DOHH2 (cell line): ENCODE measurements around the gene SDCBP2.
"Not testable (repeated sequence)": the region's sequence is repeated elsewhere in the genome, so short reads cannot be mapped to it uniquely, and the experiment has no call there.

Experiments
- H3F3A ChIP-seq: fragments of 200-600 bp; sonication (generic), shearing (Covaris generic); 2 replicates; pipeline ENCODE4 v1.6.0; 2016; ENCODE audit warnings: antibody characterized with exemption, mild to moderate bottlenecking; ENCODE audit not compliant: control insufficient read depth, insufficient read depth
- H3K27ac ChIP-seq: fragments of 200-600 bp; sonication (generic); 2 replicates; pipeline ENCODE4 v1.5.1; 2014; ENCODE audit warnings: low read depth, mild to moderate bottlenecking, low read length, moderate library complexity
- H3K27me3 ChIP-seq: fragments of 200-600 bp; sonication (generic); 2 replicates; pipeline ENCODE4 v1.6.1; 2014; ENCODE audit warnings: mild to moderate bottlenecking, low read length, mixed read lengths; ENCODE audit not compliant: control insufficient read depth
- H3K36me3 ChIP-seq: fragments of 200-600 bp; sonication (generic); 2 replicates; pipeline ENCODE4 v1.6.1; 2014; ENCODE audit warnings: mild to moderate bottlenecking, low read length, moderate library complexity, mixed read lengths; ENCODE audit not compliant: control insufficient read depth
- H3K4me1 ChIP-seq: fragments of 200-600 bp; sonication (generic); 2 replicates; pipeline ENCODE4 v1.6.1; 2014; ENCODE audit warnings: mild to moderate bottlenecking, low read length, mixed read lengths; ENCODE audit not compliant: control insufficient read depth
- H3K4me2 ChIP-seq: fragments of 200-600 bp; sonication (generic); 2 replicates; pipeline ENCODE4 v1.6.0; 2014; ENCODE audit warnings: mild to moderate bottlenecking, low read length, moderate library complexity
- H3K4me3 ChIP-seq: fragments of 200-600 bp; sonication (generic); 2 replicates; pipeline ENCODE4 v1.5.1; 2014; ENCODE audit warnings: mild to moderate bottlenecking, low read length, mixed read lengths
- H3K79me2 ChIP-seq: fragments of 200-600 bp; sonication (generic); 2 replicates; pipeline ENCODE4 v1.6.1; 2014; ENCODE audit warnings: mild to moderate bottlenecking, low read length, mixed read lengths; ENCODE audit not compliant: control insufficient read depth
- H3K9me2 ChIP-seq: fragments of 200-600 bp; sonication (generic); replicated peaks from 2 replicates; pipeline ENCODE4 v1.6.1; 2014; ENCODE audit warnings: mild to moderate bottlenecking, low read length, mixed read lengths; ENCODE audit not compliant: control insufficient read depth
- H3K9me3 ChIP-seq: fragments of 200-600 bp; sonication (generic); 2 replicates; pipeline ENCODE4 v1.6.1; 2014; ENCODE audit warnings: antibody characterized with exemption, low read length, mixed read lengths; ENCODE audit not compliant: control insufficient read depth, insufficient read depth
- H4K20me1 ChIP-seq: fragments of 200-600 bp; sonication (generic); 2 replicates; pipeline ENCODE4 v1.6.0; 2014; ENCODE audit warnings: low read depth, mild to moderate bottlenecking, antibody characterized with exemption, low read length, moderate library complexity; ENCODE audit not compliant: control insufficient read depth, insufficient read depth
- EZH2phosphoT487 ChIP-seq: fragments of 200-600 bp; sonication (generic); IDR thresholded peaks from 2 replicates; pipeline ENCODE4 v1.6.1; 2017; ENCODE audit warnings: borderline replicate concordance, mild to moderate bottlenecking, antibody characterized with exemption, low read length, moderate library complexity, mixed read lengths
- TF ChIP-seq, protein P1 (sequence below): fragments of 200-600 bp; sonication (generic); IDR thresholded peaks from one replicate; pipeline ENCODE4 v1.5.1; 2014; ENCODE audit warnings: antibody characterized with exemption, mild to moderate bottlenecking, low read depth, low read length; ENCODE audit not compliant: poor library complexity, severe bottlenecking

Gene SDCBP2

DNA sequence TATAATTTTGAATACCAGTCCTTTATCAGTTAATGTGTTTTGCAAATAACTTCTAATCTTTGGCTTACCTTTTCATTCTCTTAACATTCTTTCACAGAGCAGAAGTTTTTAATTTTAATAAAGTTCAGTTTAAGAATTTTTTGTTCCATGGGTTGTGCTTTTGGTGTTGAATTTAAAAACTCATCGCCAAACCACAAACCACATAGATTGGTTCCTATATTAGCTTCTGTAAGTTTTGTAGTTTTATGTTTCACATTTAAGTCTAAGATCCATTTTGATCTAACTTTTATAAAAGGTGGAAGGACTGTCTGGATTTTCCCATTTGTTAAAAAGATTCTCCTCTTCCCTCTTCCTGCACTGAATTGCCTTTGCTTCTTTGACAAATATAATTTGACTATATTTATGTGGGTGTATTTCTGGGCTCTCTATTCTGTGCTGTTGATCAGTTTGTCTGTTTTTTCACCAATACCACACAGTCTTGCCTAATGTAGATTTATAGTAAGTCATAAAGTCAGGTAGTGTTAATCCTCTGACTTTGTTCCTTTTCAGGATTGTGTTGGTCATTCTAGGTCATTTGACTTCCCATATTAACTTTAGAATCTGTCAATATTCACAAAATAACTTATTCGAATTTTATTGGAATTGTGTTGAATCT, 17.5 kb upstream of the SDCBP2 start:
- Histone ChIP-seq H3K4me3 (no peak overlapping the region), H3K4me2 (no peak overlapping the region), H3K27me3 (no peaks in the 10 kb centered on the region), H3K9me3 (no peaks in the 10 kb centered on the region), H3K36me3 (no peaks in the 10 kb centered on the region), H4K20me1 (no peaks in the 10 kb centered on the region), H3F3A (no peaks in the 10 kb centered on the region), H3K4me1 (no peaks in the 10 kb centered on the region), H3K79me2 (no peaks in the 10 kb centered on the region), H3K9me2 (no peaks in the 10 kb centered on the region), H3K27ac (no peak overlapping the region)
- TF ChIP-seq, protein P1, sequence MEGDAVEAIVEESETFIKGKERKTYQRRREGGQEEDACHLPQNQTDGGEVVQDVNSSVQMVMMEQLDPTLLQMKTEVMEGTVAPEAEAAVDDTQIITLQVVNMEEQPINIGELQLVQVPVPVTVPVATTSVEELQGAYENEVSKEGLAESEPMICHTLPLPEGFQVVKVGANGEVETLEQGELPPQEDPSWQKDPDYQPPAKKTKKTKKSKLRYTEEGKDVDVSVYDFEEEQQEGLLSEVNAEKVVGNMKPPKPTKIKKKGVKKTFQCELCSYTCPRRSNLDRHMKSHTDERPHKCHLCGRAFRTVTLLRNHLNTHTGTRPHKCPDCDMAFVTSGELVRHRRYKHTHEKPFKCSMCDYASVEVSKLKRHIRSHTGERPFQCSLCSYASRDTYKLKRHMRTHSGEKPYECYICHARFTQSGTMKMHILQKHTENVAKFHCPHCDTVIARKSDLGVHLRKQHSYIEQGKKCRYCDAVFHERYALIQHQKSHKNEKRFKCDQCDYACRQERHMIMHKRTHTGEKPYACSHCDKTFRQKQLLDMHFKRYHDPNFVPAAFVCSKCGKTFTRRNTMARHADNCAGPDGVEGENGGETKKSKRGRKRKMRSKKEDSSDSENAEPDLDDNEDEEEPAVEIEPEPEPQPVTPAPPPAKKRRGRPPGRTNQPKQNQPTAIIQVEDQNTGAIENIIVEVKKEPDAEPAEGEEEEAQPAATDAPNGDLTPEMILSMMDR: no peak
- no peak for TF ChIP-seq EZH2phosphoT487

DNA sequence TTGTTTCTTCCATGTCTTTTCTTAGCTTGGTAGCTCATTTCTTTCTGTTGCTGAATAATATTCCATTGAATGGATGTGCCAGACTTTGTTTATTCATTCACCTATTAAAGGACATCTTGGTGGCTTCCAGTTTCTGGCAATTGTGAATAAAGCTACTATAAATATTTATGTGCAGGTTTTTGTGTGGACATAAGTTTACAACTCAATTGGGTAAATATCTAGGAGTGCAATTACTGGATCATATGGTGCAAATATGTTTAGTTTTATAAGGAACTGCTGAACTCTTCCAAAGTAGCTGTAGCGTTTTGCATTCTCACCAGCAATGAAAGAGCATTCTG, 16.8 kb upstream of the SDCBP2 start:
- H4K20me1 ChIP-seq: no peaks in the 10 kb centered on the region
- H3K27me3 ChIP-seq: no peaks in the 10 kb centered on the region
- H3K9me3 ChIP-seq: no peaks in the 10 kb centered on the region
- no peaks in the 10 kb centered on the region for H3K79me2 ChIP-seq
- TF ChIP-seq, protein P1: no peak
- TF ChIP-seq EZH2phosphoT487: no peak
- no peaks in the 10 kb centered on the region for H3K4me1 ChIP-seq
- H3K4me3 ChIP-seq: no peak overlapping the region
- no peak overlapping the region for H3K4me2 ChIP-seq
- no peaks in the 10 kb centered on the region for H3K36me3 ChIP-seq
- H3K27ac ChIP-seq: no peak overlapping the region
- H3K9me2 ChIP-seq: no peaks in the 10 kb centered on the region
- H3F3A ChIP-seq: no peaks in the 10 kb centered on the region

DNA sequence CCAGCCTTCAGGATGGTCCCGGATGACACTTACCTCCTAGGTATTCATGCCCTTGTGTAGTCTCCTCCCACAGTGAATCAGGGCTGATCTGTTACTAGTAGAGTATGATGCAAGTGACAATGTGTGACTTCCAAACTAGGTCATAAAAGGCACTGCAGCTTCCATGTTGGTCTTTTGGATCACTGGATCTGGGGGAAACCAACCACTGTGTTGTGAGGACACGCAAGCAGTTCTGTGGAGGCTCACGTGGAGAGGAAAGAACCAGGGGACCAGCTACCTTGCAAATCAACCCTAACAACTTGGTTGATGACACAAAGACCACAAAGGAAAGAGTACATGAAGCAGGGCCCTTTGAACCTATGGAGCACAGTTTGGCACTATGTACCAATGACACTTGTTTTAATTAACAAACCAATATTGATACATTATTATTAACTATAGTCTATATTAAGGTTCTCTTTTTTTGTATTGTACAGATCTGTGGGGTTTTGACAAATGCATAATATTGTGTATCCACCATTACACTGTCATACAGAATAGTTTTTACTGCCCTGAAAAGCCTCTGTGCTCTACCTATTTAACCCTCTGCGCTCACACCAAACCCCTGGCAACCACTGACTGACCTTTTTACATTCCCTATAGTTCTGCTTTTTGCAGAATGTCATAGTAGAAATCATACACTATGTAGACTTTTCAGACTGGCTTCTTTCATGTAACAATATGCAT, 16.3 kb upstream of the SDCBP2 start:
- H3K27me3 ChIP-seq: no peaks in the 10 kb centered on the region
- H3K27ac ChIP-seq: no peak overlapping the region
- no peaks in the 10 kb centered on the region for H3F3A ChIP-seq
- no peaks in the 10 kb centered on the region for H3K9me3 ChIP-seq
- no peaks in the 10 kb centered on the region for H4K20me1 ChIP-seq
- no peaks in the 10 kb centered on the region for H3K4me1 ChIP-seq
- no peaks in the 10 kb centered on the region for H3K36me3 ChIP-seq
- no peak overlapping the region for H3K4me3 ChIP-seq
- no peaks in the 10 kb centered on the region for H3K79me2 ChIP-seq
- TF ChIP-seq, protein P1: no peak
- no peak overlapping the region for H3K4me2 ChIP-seq
- H3K9me2 ChIP-seq: no peaks in the 10 kb centered on the region

DNA sequence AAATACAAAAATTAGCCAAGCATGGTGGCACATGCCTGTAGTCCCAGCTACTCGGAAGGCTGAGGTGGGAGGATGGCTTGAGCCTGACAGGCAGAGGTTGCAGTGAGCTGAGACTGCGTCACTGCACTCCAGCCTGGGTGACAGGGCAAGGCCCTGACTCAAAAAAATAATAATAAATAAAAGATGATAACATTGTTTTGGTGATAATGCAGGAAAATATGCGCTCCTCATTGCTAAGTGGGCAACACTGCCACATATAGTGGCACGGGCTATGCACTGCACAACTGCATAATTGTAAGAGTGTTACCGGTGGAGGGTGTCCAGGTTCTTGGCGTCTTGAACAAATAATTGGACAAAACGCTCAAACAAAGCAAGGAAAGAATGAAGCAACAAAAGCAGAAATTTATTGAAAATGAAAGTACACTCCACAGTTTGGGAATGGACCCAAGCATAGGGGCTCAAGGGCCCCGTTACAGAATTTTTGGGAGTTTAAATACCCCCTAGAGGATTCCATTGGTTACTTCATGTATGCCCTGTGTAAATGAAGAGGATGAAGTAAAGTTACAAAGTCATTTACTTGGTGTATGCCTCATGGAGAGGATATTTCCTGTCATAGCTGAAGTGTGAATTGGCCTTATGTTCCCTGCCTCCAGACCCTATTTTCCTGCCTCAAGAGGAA, 14.6 kb upstream of the SDCBP2 start:
- H4K20me1 ChIP-seq, H3K9me3 ChIP-seq, H3F3A ChIP-seq, H3K27ac ChIP-seq, H3K4me2 ChIP-seq, H3K27me3 ChIP-seq, H3K36me3 ChIP-seq, H3K4me1 ChIP-seq, H3K4me3 ChIP-seq, H3K9me2 ChIP-seq, H3K79me2 ChIP-seq: not testable (repeated sequence)
